RWPE1 (cell line): ENCODE results near the gene FRRS1.

Experiments
- CTCF ChIA-PET: fragments of 350-600 bp; sonication (Branson Sonifier 250); formaldehyde crosslinking; extraction: SDS; loops from one replicate; lab custom pipeline; 2021; lab: Yijun Ruan, JAX
- POLR2A ChIA-PET: fragments of 400-600 bp; formaldehyde crosslinking; extraction: SDS; loops from one replicate; lab custom pipeline; 2020; ENCODE audit warnings: antibody characterized with exemption; ENCODE audit not compliant: low non-redundant PET; lab: Yijun Ruan, JAX
- DNase-seq: peaks from one replicate; pipeline ENCODE4 v3.0.0; 2012; ENCODE audit warnings: low spot score
- H3K27ac ChIP-seq: fragments of 450-650 bp; 2 replicates; pipeline ENCODE4 v1.5.1; 2017
- TF ChIP-seq, protein P1 (sequence below): fragments of 450-650 bp; conservative IDR thresholded peaks from 2 replicates; pipeline ENCODE4 v1.5.1; 2017; ENCODE audit warnings: low read depth, mild to moderate bottlenecking

The FRRS1 gene

DNA sequence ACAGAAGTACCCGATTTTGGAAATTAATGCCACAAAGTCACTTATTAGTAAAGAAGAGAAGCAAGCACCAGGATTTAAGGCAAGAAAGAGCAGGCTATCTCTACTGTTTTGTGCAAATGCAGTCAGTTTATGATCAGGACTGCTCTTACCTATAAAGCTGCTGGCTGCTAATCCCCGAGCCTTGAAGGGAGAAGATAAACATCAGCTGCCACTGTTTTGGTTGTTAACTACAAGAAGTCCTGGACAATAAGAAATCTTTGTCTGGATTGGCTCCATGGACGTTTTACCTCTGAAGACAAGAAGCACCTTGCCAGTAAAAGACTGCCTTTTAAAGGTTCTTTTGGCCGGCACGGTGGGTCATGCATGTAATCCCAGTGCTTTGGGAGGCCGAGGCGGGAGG, 21.4 kb downstream of the FRRS1 start:
- H3K27ac ChIP-seq, result no peak overlapping the region
- TF ChIP-seq, protein P1, sequence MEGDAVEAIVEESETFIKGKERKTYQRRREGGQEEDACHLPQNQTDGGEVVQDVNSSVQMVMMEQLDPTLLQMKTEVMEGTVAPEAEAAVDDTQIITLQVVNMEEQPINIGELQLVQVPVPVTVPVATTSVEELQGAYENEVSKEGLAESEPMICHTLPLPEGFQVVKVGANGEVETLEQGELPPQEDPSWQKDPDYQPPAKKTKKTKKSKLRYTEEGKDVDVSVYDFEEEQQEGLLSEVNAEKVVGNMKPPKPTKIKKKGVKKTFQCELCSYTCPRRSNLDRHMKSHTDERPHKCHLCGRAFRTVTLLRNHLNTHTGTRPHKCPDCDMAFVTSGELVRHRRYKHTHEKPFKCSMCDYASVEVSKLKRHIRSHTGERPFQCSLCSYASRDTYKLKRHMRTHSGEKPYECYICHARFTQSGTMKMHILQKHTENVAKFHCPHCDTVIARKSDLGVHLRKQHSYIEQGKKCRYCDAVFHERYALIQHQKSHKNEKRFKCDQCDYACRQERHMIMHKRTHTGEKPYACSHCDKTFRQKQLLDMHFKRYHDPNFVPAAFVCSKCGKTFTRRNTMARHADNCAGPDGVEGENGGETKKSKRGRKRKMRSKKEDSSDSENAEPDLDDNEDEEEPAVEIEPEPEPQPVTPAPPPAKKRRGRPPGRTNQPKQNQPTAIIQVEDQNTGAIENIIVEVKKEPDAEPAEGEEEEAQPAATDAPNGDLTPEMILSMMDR, result no peak
- DNase-seq, result no peak
- POLR2A ChIA-PET, result no interaction called here
- CTCF ChIA-PET, result interaction anchor here (0.6 to 0.7 kb wide), 3 partner anchors 9 to 1038 kb away, joined by 3 to 4 read pairs (median 3); no protein-coding TSS in a partner anchor

GRCh38 chr1:99740141-99740540, 26.3 kb downstream of the FRRS1 start:
- ChIA-PET POLR2A (interaction anchor here (0.6 kb wide), 1 partner anchor 23 kb away, joined by 5 read pairs; no protein-coding TSS in a partner anchor), CTCF (interaction anchor here (0.6 to 0.9 kb wide), 3 partner anchors 11 to 115 kb away, joined by 4 to 6 read pairs (median 4); no protein-coding TSS in a partner anchor)
- DNase-seq, result no peak
- TF ChIP-seq, protein P1, result no peak
- H3K27ac ChIP-seq, result no peak overlapping the region

DNA sequence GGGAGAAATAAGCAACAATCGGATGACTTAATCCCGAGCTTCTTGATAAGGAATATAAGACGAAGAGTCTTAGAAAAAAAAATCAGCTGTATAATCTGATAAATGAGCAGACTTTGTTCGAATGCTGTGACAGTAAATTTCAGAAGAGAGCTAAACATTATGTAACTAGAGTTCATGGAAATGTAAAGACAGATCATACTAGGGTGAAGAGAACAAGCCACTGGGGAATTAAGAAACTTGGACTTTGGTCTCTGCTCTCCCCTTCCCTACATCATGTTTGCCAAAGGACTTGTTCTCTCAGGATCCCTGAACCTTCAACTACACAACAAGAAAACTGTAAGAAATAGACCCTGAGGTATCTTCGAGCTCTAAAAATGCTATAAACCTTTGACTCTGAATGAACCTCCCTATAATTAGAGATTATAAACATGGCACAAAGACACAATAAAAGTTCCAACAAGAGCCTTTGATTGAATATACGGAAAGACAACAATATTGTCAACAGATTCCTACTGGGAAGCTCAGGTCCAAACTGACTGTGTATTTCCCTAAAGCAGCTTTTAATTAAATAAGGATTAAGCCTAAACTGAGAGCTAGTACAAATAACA, 27.5 kb downstream of the FRRS1 start:
- ChIA-PET CTCF (interaction anchor here (0.5 kb wide), 2 partner anchors 10 to 105 kb away, joined by 4 read pairs; no protein-coding TSS in a partner anchor), POLR2A (no interaction called here)
- no peak for DNase-seq
- no peak overlapping the region for H3K27ac ChIP-seq
- TF ChIP-seq, protein P1, result no peak

GRCh38 chr1:99737016-99737415, 29.4 kb downstream of the FRRS1 start:
- POLR2A ChIA-PET, result no interaction called here
- H3K27ac ChIP-seq, result no peak overlapping the region
- no peak for DNase-seq
- CTCF ChIA-PET, result no interaction called here
- TF ChIP-seq, protein P1, result no peak

- H3K27ac ChIP-seq, result no peak overlapping the region
- POLR2A ChIA-PET, result no interaction called here
- no peak for DNase-seq
- TF ChIP-seq, protein P1, result no peak
- CTCF ChIA-PET, result no interaction called here
These were observed 30.6 kb downstream of the FRRS1 start for GRCh38 chr1:99735852-99736251.

DNA sequence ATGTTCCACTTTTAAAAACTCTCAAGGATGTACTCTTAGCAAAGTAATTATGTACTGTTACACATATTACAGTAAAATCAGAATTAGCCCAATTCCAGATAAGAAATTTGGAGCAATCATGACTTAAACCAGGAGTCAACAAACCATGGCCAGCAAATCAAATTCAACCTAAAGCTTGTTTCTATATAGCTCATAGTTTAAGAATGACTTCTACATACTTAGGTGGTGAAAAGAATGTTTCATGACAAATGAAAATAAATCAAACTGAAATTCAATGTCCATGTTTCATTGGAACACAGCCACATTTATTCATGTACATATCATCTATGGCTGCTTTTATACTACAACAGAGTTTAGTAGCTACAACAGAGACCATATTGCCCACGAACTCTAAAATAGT, 35.1 kb downstream of the FRRS1 start:
- CTCF ChIA-PET, result interaction anchor here (1.0 kb wide), 1 partner anchor 19 kb away, joined by 3 read pairs; no protein-coding TSS in a partner anchor
- TF ChIP-seq, protein P1, result no peak
- no peak overlapping the region for H3K27ac ChIP-seq
- POLR2A ChIA-PET, result no interaction called here
- no peak for DNase-seq
